HL-60 (cell line): Measurements from ENCODE around the gene CHAF1A.

Source experiments
- DNase-seq, 2 experiments: peaks; one replicate each; pipeline ENCODE4 v3.0.0-alpha.2; 2010 to 2020; ENCODE audit warnings: low read depth in 1 of 2, low spot score in 1 of 2
- H3K27ac ChIP-seq: fragments of 250-450 bp; sonication (Bioruptor Pico); replicated peaks from 2 replicates; pipeline ENCODE4 v1.5.1; 2020; ENCODE audit warnings: mild to moderate bottlenecking, moderate library complexity
- H3K27me3 ChIP-seq: fragments of 250-450 bp; sonication (Bioruptor Pico); 2 replicates; pipeline ENCODE4 v1.5.1; 2021; ENCODE audit warnings: mild to moderate bottlenecking, moderate library complexity; ENCODE audit not compliant: insufficient read depth, poor library complexity, severe bottlenecking
- H3K4me3 ChIP-seq: replicated peaks from 2 replicates; pipeline ENCODE4 v1.5.1; 2011; ENCODE audit warnings: mild to moderate bottlenecking, control low read depth, low read length; ENCODE audit not compliant: insufficient read depth
- GABPA ChIP-seq: IDR thresholded peaks from 2 replicates; pipeline ENCODE4 v1.6.1; 2012; ENCODE audit warnings: low read depth
- POLR2AphosphoS5 ChIP-seq: IDR thresholded peaks from 2 replicates; pipeline ENCODE4 v1.6.1; 2012; ENCODE audit warnings: low read depth
- SPI1 ChIP-seq: IDR thresholded peaks from 2 replicates; pipeline ENCODE4 v1.6.1; 2012; ENCODE audit warnings: low read depth, mild to moderate bottlenecking, borderline replicate concordance
- TF ChIP-seq, protein P1 (sequence below): IDR thresholded peaks from one replicate; pipeline ENCODE4 v1.5.1; 2011; ENCODE audit warnings: low read length, control low read depth, inconsistent platforms; ENCODE audit not compliant: insufficient read depth
- TF ChIP-seq, protein P2 (sequence below): IDR thresholded peaks from 2 replicates; pipeline ENCODE4 v1.6.1; 2012; ENCODE audit warnings: low read depth; ENCODE audit not compliant: insufficient replicate concordance

CHAF1A gene

DNA sequence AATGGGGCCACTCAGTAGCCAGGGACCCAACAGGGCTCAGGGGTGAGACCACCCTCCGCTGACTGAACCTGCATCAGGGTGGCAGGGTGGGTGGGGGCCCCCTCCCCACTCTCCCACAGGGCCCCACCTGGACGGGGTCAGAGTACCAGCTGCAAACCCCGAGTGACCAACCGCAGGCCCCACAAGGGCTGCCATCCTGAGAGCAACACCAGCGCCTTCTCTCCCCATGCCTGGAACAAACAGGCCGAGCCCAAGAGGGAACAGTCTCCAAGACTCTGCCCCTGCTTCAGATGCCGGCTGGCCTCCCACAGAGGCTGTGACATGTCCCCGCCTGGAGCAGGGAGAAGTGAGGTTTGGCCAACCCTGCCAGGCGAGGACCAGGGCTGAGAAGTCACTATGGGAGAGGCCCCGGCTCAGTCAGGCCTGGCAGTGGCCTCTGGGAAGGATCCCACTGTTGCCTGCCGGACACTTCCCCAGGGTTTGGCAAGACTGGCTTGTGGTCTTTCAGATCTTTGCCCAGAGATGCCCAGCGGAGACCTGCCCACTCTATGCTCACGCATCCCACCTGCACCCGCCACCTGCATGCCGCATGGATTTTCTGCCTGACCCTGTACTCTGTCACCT is 31.9 kb upstream of the CHAF1A start:
- Histone ChIP-seq H3K4me3 (no peak overlapping the region), H3K27me3 (no peaks in the 10 kb centered on the region), H3K27ac (no peak overlapping the region)
- no peak for DNase-seq
- TF ChIP-seq POLR2AphosphoS5 (no peak), GABPA (no peak), SPI1 (no peak)
- TF ChIP-seq, protein P1, sequence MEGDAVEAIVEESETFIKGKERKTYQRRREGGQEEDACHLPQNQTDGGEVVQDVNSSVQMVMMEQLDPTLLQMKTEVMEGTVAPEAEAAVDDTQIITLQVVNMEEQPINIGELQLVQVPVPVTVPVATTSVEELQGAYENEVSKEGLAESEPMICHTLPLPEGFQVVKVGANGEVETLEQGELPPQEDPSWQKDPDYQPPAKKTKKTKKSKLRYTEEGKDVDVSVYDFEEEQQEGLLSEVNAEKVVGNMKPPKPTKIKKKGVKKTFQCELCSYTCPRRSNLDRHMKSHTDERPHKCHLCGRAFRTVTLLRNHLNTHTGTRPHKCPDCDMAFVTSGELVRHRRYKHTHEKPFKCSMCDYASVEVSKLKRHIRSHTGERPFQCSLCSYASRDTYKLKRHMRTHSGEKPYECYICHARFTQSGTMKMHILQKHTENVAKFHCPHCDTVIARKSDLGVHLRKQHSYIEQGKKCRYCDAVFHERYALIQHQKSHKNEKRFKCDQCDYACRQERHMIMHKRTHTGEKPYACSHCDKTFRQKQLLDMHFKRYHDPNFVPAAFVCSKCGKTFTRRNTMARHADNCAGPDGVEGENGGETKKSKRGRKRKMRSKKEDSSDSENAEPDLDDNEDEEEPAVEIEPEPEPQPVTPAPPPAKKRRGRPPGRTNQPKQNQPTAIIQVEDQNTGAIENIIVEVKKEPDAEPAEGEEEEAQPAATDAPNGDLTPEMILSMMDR: no peak
- TF ChIP-seq, protein P2, sequence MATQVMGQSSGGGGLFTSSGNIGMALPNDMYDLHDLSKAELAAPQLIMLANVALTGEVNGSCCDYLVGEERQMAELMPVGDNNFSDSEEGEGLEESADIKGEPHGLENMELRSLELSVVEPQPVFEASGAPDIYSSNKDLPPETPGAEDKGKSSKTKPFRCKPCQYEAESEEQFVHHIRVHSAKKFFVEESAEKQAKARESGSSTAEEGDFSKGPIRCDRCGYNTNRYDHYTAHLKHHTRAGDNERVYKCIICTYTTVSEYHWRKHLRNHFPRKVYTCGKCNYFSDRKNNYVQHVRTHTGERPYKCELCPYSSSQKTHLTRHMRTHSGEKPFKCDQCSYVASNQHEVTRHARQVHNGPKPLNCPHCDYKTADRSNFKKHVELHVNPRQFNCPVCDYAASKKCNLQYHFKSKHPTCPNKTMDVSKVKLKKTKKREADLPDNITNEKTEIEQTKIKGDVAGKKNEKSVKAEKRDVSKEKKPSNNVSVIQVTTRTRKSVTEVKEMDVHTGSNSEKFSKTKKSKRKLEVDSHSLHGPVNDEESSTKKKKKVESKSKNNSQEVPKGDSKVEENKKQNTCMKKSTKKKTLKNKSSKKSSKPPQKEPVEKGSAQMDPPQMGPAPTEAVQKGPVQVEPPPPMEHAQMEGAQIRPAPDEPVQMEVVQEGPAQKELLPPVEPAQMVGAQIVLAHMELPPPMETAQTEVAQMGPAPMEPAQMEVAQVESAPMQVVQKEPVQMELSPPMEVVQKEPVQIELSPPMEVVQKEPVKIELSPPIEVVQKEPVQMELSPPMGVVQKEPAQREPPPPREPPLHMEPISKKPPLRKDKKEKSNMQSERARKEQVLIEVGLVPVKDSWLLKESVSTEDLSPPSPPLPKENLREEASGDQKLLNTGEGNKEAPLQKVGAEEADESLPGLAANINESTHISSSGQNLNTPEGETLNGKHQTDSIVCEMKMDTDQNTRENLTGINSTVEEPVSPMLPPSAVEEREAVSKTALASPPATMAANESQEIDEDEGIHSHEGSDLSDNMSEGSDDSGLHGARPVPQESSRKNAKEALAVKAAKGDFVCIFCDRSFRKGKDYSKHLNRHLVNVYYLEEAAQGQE: no peak

DNA sequence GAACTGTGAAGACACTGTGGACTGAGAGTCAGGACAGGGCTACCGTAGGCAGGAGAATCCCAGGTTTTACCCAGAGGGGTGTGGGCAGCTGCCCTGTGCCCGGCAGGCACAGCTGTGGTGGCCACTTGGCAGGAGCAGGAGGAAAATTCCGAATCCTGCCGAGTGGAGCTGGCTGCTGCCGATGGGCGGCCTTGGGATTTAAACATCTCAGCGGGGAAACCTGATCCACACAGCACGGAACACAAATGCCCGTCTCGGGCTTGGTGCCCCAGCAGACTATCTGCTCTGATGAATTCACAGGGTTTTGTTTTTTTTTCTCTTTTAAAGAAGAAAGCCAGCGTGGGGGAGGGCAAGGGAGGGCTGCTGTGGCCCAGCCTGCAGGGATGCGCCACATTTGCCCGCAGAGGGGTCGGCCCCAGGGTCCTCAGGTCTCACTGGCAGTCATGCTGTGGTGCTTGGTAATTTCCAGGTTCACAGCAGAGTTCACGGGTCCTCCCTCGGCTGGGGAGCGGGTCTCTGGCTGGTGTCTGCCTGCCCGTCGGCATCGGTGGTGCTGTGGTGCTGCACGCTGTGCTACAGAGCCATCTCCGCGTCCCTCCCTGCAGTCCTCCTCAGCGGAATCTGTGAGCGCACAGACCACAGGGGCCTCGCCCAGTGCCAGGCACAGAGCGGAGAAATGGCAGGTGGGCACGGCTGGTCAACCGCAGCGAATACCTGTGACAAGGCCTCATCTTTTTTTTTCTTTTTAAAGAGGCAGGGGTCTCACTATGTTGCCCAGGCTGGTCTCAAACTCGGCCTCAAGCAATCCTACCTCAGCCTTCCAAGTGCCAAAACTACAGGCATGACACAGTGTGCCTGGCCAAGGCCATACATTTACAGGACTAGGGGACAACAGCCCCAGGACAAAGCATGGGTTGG is 30.9 kb upstream of the CHAF1A start:
- Histone ChIP-seq H3K27me3 (no peaks in the 10 kb centered on the region), H3K4me3 (no peak overlapping the region), H3K27ac (no peak overlapping the region)
- DNase-seq: no peak
- TF ChIP-seq SPI1 (no peak), POLR2AphosphoS5 (no peak), GABPA (no peak)
- TF ChIP-seq, protein P2: no peak
- TF ChIP-seq, protein P1: no peak

DNA sequence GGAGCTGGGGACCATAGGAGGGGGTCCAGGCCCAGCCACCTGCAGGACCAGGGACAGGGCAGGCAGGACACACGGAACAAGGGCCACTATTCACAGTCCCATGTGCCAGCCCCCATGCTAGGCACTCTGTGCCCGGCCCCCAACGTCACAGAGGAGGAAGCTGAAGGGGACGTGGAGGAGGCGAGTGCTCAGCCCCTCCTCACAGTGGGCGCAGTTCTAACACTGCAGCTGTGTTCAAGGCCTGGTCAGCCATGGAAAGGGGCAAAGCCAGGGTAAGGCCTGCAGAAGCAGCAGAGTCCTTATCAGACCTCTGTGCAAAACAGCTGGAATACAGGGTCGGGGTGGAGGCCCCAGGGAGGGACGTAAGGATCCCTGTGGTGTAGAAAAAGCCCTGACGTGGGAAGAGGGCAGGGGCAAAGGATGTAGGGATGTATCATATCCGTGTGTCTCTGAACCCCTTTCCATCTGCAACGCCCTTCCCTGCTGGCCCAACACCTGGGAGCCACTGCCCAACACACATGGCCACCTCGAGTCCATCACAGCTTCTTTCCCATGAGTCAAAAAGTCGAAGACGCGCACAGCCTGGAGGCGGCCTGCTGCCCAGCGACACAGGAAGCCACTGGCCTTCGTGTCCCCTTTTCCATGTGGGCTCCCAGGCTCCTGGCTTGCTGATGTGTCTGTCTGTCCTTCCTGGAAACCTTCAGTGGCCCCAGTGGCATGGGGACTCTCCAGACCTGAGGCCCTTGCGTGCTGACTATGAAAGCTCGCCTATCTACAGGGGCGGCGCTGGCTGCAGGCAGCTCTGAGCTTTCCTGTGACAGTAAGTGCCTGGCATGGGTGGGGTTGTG is 30.1 kb upstream of the CHAF1A start:
- Histone ChIP-seq H3K27me3 (no peaks in the 10 kb centered on the region), H3K27ac (no peak overlapping the region), H3K4me3 (no peak overlapping the region)
- no peak for TF ChIP-seq POLR2AphosphoS5
- TF ChIP-seq, protein P1: no peak
- TF ChIP-seq, protein P2: no peak
- TF ChIP-seq GABPA: no peak
- no peak for TF ChIP-seq SPI1
- DNase-seq: no peak
